Erythroblast (primary cell): ENCODE results near the gene ABCD1.

Experiments
- GATA1 ChIP-seq: IDR thresholded peaks from 2 replicates; pipeline ENCODE4 v1.6.1; 2011; ENCODE audit warnings: low read depth, mild to moderate bottlenecking, control low read depth, low read length, moderate library complexity
- POLR2A ChIP-seq: IDR thresholded peaks from 2 replicates; pipeline ENCODE4 v1.6.1; 2011; ENCODE audit warnings: mild to moderate bottlenecking, low read length

DNA sequence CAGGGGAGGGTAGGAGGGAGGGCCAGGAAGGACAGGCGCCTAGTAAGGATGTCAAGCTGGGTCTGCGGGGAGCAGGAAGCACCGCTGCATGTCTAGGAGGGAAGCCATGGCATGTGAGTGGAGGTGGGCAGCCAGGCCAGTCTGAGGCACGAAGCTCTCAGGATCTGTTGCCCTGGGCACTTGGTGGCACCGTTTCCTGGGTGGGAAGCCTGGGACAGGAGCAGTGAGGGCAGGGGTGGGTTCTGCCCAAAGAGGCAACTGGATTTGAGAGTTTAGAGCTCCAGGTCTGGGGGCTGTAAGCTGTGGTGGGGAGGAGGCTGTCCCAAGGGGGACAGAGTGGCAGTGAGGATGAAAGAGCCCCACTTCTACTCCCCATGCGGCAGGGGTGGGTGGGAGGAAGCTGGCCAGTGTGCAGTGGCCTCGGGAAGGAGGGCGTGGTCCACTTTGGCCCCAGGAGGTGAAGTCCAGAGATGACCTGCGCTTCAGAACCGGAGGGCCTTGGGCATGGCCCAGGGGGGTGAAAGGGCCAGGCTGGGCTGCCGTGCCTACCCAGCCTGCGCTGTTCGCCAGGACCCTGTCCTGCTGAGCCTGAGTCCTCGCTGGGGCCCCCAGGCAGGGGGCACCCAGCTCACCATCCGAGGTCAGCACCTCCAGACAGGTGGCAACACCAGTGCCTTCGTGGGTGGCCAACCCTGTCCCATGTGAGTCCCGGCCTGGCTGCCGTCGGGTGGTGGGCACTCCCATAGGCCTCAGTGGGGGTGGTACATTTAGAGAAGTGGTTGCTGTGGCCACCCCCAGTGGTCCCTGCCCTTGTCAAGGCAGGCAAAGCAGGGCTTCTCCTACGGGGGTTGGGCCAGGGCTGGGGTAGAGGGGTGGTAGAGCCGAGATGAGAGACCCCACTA is 47.9 kb downstream of the ABCD1 start:
- no peak for TF ChIP-seq POLR2A
- TF ChIP-seq GATA1 = no peak
